Neural cell (in vitro differentiated cells): Measurements from ENCODE around the gene SLC45A1.

Experiments used
- POLR2AphosphoS5 ChIP-seq: IDR thresholded peaks from 2 replicates; pipeline ENCODE4 v1.6.1; 2012
- TAF1 ChIP-seq: IDR thresholded peaks from 2 replicates; pipeline ENCODE4 v1.6.1; 2012; ENCODE audit warnings: low read depth
- TF ChIP-seq, protein P1 (sequence below): fragments of 450-650 bp; IDR thresholded peaks from 2 replicates; pipeline ENCODE4 v1.5.1; 2014; ENCODE audit warnings: antibody characterized with exemption, mild to moderate bottlenecking, moderate library complexity; ENCODE audit not compliant: poor library complexity, severe bottlenecking
- TF ChIP-seq, protein P2 (sequence below): IDR thresholded peaks from 2 replicates; pipeline ENCODE4 v1.6.1; 2012; ENCODE audit warnings: borderline replicate concordance

GRCh38 chr1:8363767-8364301 is 45.9 kb downstream of the SLC45A1 start:
- TF ChIP-seq, protein P1, sequence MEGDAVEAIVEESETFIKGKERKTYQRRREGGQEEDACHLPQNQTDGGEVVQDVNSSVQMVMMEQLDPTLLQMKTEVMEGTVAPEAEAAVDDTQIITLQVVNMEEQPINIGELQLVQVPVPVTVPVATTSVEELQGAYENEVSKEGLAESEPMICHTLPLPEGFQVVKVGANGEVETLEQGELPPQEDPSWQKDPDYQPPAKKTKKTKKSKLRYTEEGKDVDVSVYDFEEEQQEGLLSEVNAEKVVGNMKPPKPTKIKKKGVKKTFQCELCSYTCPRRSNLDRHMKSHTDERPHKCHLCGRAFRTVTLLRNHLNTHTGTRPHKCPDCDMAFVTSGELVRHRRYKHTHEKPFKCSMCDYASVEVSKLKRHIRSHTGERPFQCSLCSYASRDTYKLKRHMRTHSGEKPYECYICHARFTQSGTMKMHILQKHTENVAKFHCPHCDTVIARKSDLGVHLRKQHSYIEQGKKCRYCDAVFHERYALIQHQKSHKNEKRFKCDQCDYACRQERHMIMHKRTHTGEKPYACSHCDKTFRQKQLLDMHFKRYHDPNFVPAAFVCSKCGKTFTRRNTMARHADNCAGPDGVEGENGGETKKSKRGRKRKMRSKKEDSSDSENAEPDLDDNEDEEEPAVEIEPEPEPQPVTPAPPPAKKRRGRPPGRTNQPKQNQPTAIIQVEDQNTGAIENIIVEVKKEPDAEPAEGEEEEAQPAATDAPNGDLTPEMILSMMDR = no peak
- TF ChIP-seq, protein P2, sequence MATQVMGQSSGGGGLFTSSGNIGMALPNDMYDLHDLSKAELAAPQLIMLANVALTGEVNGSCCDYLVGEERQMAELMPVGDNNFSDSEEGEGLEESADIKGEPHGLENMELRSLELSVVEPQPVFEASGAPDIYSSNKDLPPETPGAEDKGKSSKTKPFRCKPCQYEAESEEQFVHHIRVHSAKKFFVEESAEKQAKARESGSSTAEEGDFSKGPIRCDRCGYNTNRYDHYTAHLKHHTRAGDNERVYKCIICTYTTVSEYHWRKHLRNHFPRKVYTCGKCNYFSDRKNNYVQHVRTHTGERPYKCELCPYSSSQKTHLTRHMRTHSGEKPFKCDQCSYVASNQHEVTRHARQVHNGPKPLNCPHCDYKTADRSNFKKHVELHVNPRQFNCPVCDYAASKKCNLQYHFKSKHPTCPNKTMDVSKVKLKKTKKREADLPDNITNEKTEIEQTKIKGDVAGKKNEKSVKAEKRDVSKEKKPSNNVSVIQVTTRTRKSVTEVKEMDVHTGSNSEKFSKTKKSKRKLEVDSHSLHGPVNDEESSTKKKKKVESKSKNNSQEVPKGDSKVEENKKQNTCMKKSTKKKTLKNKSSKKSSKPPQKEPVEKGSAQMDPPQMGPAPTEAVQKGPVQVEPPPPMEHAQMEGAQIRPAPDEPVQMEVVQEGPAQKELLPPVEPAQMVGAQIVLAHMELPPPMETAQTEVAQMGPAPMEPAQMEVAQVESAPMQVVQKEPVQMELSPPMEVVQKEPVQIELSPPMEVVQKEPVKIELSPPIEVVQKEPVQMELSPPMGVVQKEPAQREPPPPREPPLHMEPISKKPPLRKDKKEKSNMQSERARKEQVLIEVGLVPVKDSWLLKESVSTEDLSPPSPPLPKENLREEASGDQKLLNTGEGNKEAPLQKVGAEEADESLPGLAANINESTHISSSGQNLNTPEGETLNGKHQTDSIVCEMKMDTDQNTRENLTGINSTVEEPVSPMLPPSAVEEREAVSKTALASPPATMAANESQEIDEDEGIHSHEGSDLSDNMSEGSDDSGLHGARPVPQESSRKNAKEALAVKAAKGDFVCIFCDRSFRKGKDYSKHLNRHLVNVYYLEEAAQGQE = no peak
- TF ChIP-seq POLR2AphosphoS5 = no peak
- no peak for TF ChIP-seq TAF1
